Spinal cord (tissue), 10 donors: ENCODE results near the gene GPC1. TPM values are rescaled to one million over a fixed set of nuclear protein-coding genes. Genes with fewer than 3 reads are reported as not detected.
A peak's percentile ranks its signal among the peaks of the same experiment; 100 is the strongest.

Source experiments
- DNase-seq, 6 donors: peaks; one replicate each; pipeline versions ENCODE4 v3.0.0 to v3.0.0-alpha.2; 2013 to 2015; ENCODE audit warnings: low spot score in 6 of 6, low read depth in 4 of 6
- H3K27ac ChIP-seq: one replicate; pipeline ENCODE4 v1.5.1; 2013; ENCODE audit warnings: low read depth, low read length, control low read depth
- H3K27me3 ChIP-seq: one replicate; pipeline ENCODE4 v1.6.1; 2013; ENCODE audit warnings: low read length; ENCODE audit not compliant: control insufficient read depth, insufficient read depth
- H3K36me3 ChIP-seq: one replicate; pipeline ENCODE4 v1.6.1; 2013; ENCODE audit warnings: low read length; ENCODE audit not compliant: control insufficient read depth, insufficient read depth
- H3K4me1 ChIP-seq: one replicate; pipeline ENCODE4 v1.6.1; 2013; ENCODE audit warnings: low read length; ENCODE audit not compliant: control insufficient read depth, insufficient read depth
- H3K4me3 ChIP-seq: one replicate; pipeline ENCODE4 v1.5.1; 2013; ENCODE audit warnings: low read depth, low read length, control low read depth
- H3K9me3 ChIP-seq: one replicate; pipeline ENCODE4 v1.6.1; 2013; ENCODE audit warnings: low read length; ENCODE audit not compliant: control insufficient read depth, insufficient read depth
- WGBS: methylation state at CpG from one replicate; pipeline ENCODE4 v1.1.5; 2013; ENCODE audit warnings: missing lambda C conversion rate; ENCODE audit not compliant: insufficient coverage; 5-methylcytosine and 5-hydroxymethylcytosine counted together
- polyA plus RNA-seq, 2 donors: library from polyadenylated mRNA; unstranded; fragments of 120-200 nt; gene quantifications; one replicate each; pipeline ENCODE4 v1.2.1, GENCODE V29; 2013; ENCODE audit not compliant: insufficient read length in 2 of 2
- total RNA-seq, 2 donors: library from RNA; depleted of rRNA in 1 of 2; stranded (reverse); fragments of 120-200 nt in 1 of 2; fragments of >200 nt in 1 of 2; gene quantifications; one replicate each; pipeline versions ENCODE4 v1.2.3 to v1.2.4, GENCODE V29; 2013 to 2014
- donor health status: healthy.

The GPC1 gene
- total and polyA plus RNA-seq, 4 donors, result 27.2 to 216 (median 117) TPM

- DNase-seq, result peak in 1 of 6 donors; percentile 34
- WGBS, result 53% methylated on average over 17 of the region's 22 CpGs
- Histone ChIP-seq H3K27me3 (no peaks in the 10 kb centered on the region), H3K9me3 (no peaks in the 10 kb centered on the region), H3K36me3 (peaks cover 63% of the 10 kb centered on the region), H3K4me1 (peaks cover 68% of the 10 kb centered on the region), H3K4me3 (no peak overlapping the region), H3K27ac (no peak overlapping the region)
Observed at GRCh38 chr2:240449764-240450531, 14.5 kb downstream of the GPC1 start.

- 58% methylated on average over 12 of the region's 16 CpGs for WGBS
- peaks cover 61% of the 10 kb centered on the region for H3K36me3 ChIP-seq
- H3K9me3 ChIP-seq, result no peaks in the 10 kb centered on the region
- H3K4me1 ChIP-seq, result peaks cover 75% of the 10 kb centered on the region
- H3K27me3 ChIP-seq, result no peaks in the 10 kb centered on the region
- no peak overlapping the region for H3K4me3 ChIP-seq
- H3K27ac ChIP-seq, result peak overlapping the region; percentile 76
- DNase-seq, result no peak
Observed at GRCh38 chr2:240450532-240451107, 15.2 kb downstream of the GPC1 start.

- Histone ChIP-seq H3K27ac (peak overlapping the region; percentile 76), H3K27me3 (no peaks in the 10 kb centered on the region), H3K4me1 (peaks cover 78% of the 10 kb centered on the region), H3K4me3 (no peak overlapping the region), H3K36me3 (peaks cover 58% of the 10 kb centered on the region), H3K9me3 (no peaks in the 10 kb centered on the region)
- DNase-seq, result peak in 2 of 6 donors; percentile 32 to 69
- WGBS, result 52% methylated on average over 10 of the region's 13 CpGs
Observed at GRCh38 chr2:240451108-240451611, 15.7 kb downstream of the GPC1 start.

- DNase-seq, result no peak
- H3K27ac ChIP-seq, result peak overlapping the region; percentile 76
- WGBS, result 31% methylated on average over 20 of the region's 20 CpGs
- H3K9me3 ChIP-seq, result no peaks in the 10 kb centered on the region
- peaks cover 58% of the 10 kb centered on the region for H3K36me3 ChIP-seq
- peaks cover 80% of the 10 kb centered on the region for H3K4me1 ChIP-seq
- peak overlapping the region; percentile 40 for H3K4me3 ChIP-seq
- no peaks in the 10 kb centered on the region for H3K27me3 ChIP-seq
Observed at GRCh38 chr2:240451791-240452461, 16.5 kb downstream of the GPC1 start.

GRCh38 chr2:240452462-240453256 lies 17.2 kb downstream of the GPC1 start:
- Histone ChIP-seq H3K4me1 (peaks cover 84% of the 10 kb centered on the region), H3K27me3 (no peaks in the 10 kb centered on the region), H3K36me3 (peaks cover 58% of the 10 kb centered on the region), H3K9me3 (no peaks in the 10 kb centered on the region), H3K4me3 (peak overlapping the region; percentile 40), H3K27ac (peak overlapping the region; percentile 76)
- DNase-seq, result peak in 3 of 6 donors; percentile 69 to 91 (median 88)
- under 1% methylated on average over 98 of the region's 103 CpGs for WGBS

GRCh38 chr2:240453461-240454105 lies 18.1 kb downstream of the GPC1 start:
- Histone ChIP-seq H3K27me3 (no peaks in the 10 kb centered on the region), H3K36me3 (peaks cover 58% of the 10 kb centered on the region), H3K9me3 (no peaks in the 10 kb centered on the region), H3K4me3 (peak overlapping the region; percentile 54), H3K27ac (peak overlapping the region; percentile 82), H3K4me1 (peaks cover 85% of the 10 kb centered on the region)
- WGBS, result under 1% methylated on average over 56 of the region's 81 CpGs
- DNase-seq, result peak in 2 of 6 donors; percentile 86 to 94

GRCh38 chr2:240454106-240454901 lies 18.8 kb downstream of the GPC1 start:
- peaks cover 61% of the 10 kb centered on the region for H3K36me3 ChIP-seq
- no peaks in the 10 kb centered on the region for H3K9me3 ChIP-seq
- WGBS, result 11% methylated on average over 34 of the region's 35 CpGs
- H3K27me3 ChIP-seq, result no peaks in the 10 kb centered on the region
- H3K4me1 ChIP-seq, result peaks cover 86% of the 10 kb centered on the region
- DNase-seq, result peak in 2 of 6 donors; percentile 77 to 89
- peak overlapping the region; percentile 54 for H3K4me3 ChIP-seq
- peak overlapping the region; percentile 82 for H3K27ac ChIP-seq

- DNase-seq, result no peak
- Histone ChIP-seq H3K4me1 (peaks cover 86% of the 10 kb centered on the region), H3K4me3 (peak overlapping the region; percentile 54), H3K27ac (peak overlapping the region; percentile 40), H3K27me3 (no peaks in the 10 kb centered on the region), H3K9me3 (no peaks in the 10 kb centered on the region), H3K36me3 (peaks cover 70% of the 10 kb centered on the region)
- 10% methylated on average over 7 of the region's 7 CpGs for WGBS
Observed at GRCh38 chr2:240455272-240455646, 19.8 kb downstream of the GPC1 start.
